HEK293 (cell line): ENCODE results near the gene QSER1.

ENCODE experiments used
- CTCF ChIA-PET: fragments of 350-600 bp; formaldehyde crosslinking; extraction: SDS; loops from one replicate; lab custom pipeline; 2021; ENCODE audit warnings: antibody characterized with exemption; lab: Yijun Ruan, JAX
- POLR2A ChIA-PET: fragments of 300-600 bp; formaldehyde crosslinking; extraction: SDS; loops from one replicate; lab custom pipeline; 2020; ENCODE audit warnings: antibody characterized with exemption, inconsistent platforms; lab: Yijun Ruan, JAX
- H3K27ac ChIP-seq: fragments of 200-500 bp; sonication (Bioruptor generic); 2 replicates; pipeline ENCODE4 v1.5.1; 2014; ENCODE audit warnings: low read depth, low read length, control low read depth, inconsistent platforms; ENCODE audit errors: extremely low read depth
- H3K36me3 ChIP-seq, 2 experiments: fragments of 200-500 bp in 1 of 2; sonication (Bioruptor generic) in 1 of 2; 1 replicate in 1 of 2; 2 replicates in 1 of 2; pipeline ENCODE4 v1.5.1; 2014 to 2017; ENCODE audit warnings: inconsistent platforms in 2 of 2, low read length in 2 of 2; ENCODE audit not compliant: control insufficient read depth in 2 of 2, insufficient read depth in 1 of 2
- H3K4me1 ChIP-seq: fragments of 200-500 bp; sonication (Bioruptor generic); 2 replicates; pipeline ENCODE4 v1.5.1; 2014; ENCODE audit warnings: mild to moderate bottlenecking, low read length, inconsistent platforms; ENCODE audit not compliant: control insufficient read depth, insufficient read depth
- H3K4me3 ChIP-seq: 2 replicates; pipeline ENCODE4 v1.5.1; 2011; ENCODE audit warnings: low read depth, mild to moderate bottlenecking, control low read depth, low read length, moderate library complexity
- H3K9me3 ChIP-seq: fragments of 200-500 bp; sonication (Bioruptor generic); 2 replicates; pipeline ENCODE4 v1.5.1; 2014; ENCODE audit warnings: low read depth, low read length, inconsistent platforms; ENCODE audit not compliant: control insufficient read depth, insufficient read depth
- CTCF ChIP-seq: fragments of 450-650 bp; formaldehyde crosslinking; IDR thresholded peaks from 2 replicates; pipeline ENCODE4 v1.5.1; 2016; ENCODE audit warnings: missing biosample characterization, missing genetic modification characterization
- ELK4 ChIP-seq: IDR thresholded peaks from 2 replicates; pipeline ENCODE4 v1.6.1; 2011; ENCODE audit warnings: mild to moderate bottlenecking, low read depth, low read length, borderline replicate concordance
- FEZF1 ChIP-seq: fragments of 450-650 bp; formaldehyde crosslinking; IDR thresholded peaks from 2 replicates; pipeline ENCODE4 v1.5.1; 2016; ENCODE audit warnings: missing biosample characterization, missing genetic modification characterization
- HOXD13 ChIP-seq: sonication (generic); formaldehyde crosslinking; IDR thresholded peaks from 2 replicates; pipeline ENCODE4 v1.8.0; 2022; ENCODE audit warnings: missing genetic modification reagents, borderline replicate concordance
- IKZF3 ChIP-seq: fragments of 450-650 bp; IDR thresholded peaks from 2 replicates; pipeline ENCODE4 v1.5.0; 2018; ENCODE audit warnings: missing biosample characterization, mild to moderate bottlenecking, missing genetic modification characterization, moderate library complexity
- KLF1 ChIP-seq: fragments of 450-650 bp; formaldehyde crosslinking; IDR thresholded peaks from 2 replicates; pipeline ENCODE4 v1.5.1; 2016; ENCODE audit warnings: missing biosample characterization, missing genetic modification characterization
- KLF10 ChIP-seq: fragments of 450-650 bp; IDR thresholded peaks from 2 replicates; pipeline ENCODE4 v1.5.1; 2018; ENCODE audit warnings: missing biosample characterization, mild to moderate bottlenecking, missing genetic modification characterization
- KLF7 ChIP-seq: fragments of 450-650 bp; formaldehyde crosslinking; IDR thresholded peaks from 2 replicates; pipeline ENCODE4 v1.5.1; 2016; ENCODE audit warnings: missing biosample characterization, missing genetic modification characterization, borderline replicate concordance
- OSR2 ChIP-seq: fragments of 450-650 bp; formaldehyde crosslinking; IDR thresholded peaks from 2 replicates; pipeline ENCODE4 v1.5.1; 2016; ENCODE audit warnings: missing biosample characterization, missing genetic modification characterization
- TRIM28 ChIP-seq: IDR thresholded peaks from 2 replicates; pipeline ENCODE4 v1.6.1; 2011; ENCODE audit warnings: low read length, control low read depth, borderline replicate concordance
- ZBTB10 ChIP-seq: fragments of 450-650 bp; formaldehyde crosslinking; IDR thresholded peaks from 2 replicates; pipeline ENCODE4 v1.5.1; 2016; ENCODE audit warnings: missing biosample characterization, missing genetic modification characterization
- ZBTB21 ChIP-seq: fragments of 450-650 bp; formaldehyde crosslinking; IDR thresholded peaks from 2 replicates; pipeline ENCODE4 v1.5.1; 2017; ENCODE audit warnings: missing biosample characterization, missing genetic modification characterization
- ZFP3 ChIP-seq: fragments of 450-650 bp; formaldehyde crosslinking; IDR thresholded peaks from 2 replicates; pipeline ENCODE4 v1.5.1; 2016; ENCODE audit warnings: low read depth, missing biosample characterization, missing genetic modification characterization
- ZIC2 ChIP-seq: fragments of 450-650 bp; formaldehyde crosslinking; IDR thresholded peaks from 2 replicates; pipeline ENCODE4 v1.5.1; 2016; ENCODE audit warnings: missing biosample characterization, missing genetic modification characterization
- ZNF121 ChIP-seq: fragments of 450-650 bp; formaldehyde crosslinking; IDR thresholded peaks from 2 replicates; pipeline ENCODE4 v1.5.1; 2016; ENCODE audit warnings: missing biosample characterization, missing genetic modification characterization
- ZNF148 ChIP-seq: fragments of 450-650 bp; formaldehyde crosslinking; IDR thresholded peaks from 2 replicates; pipeline ENCODE4 v1.5.0; 2017; ENCODE audit warnings: missing biosample characterization, missing genetic modification characterization, borderline replicate concordance
- ZNF211 ChIP-seq: fragments of 450-650 bp; formaldehyde crosslinking; IDR thresholded peaks from 2 replicates; pipeline ENCODE4 v1.5.1; 2016; ENCODE audit warnings: low read depth, missing biosample characterization, missing genetic modification characterization
- ZNF292 ChIP-seq: fragments of 450-650 bp; formaldehyde crosslinking; IDR thresholded peaks from 2 replicates; pipeline ENCODE4 v1.5.1; 2016; ENCODE audit warnings: low read depth, missing biosample characterization, missing genetic modification characterization, borderline replicate concordance
- ZNF366 ChIP-seq: fragments of 450-650 bp; formaldehyde crosslinking; conservative IDR thresholded peaks from 2 replicates; pipeline ENCODE4 v1.5.1; 2016; ENCODE audit warnings: missing biosample characterization, missing genetic modification characterization
- ZNF423 ChIP-seq: fragments of 450-650 bp; formaldehyde crosslinking; IDR thresholded peaks from 2 replicates; pipeline ENCODE4 v1.5.1; 2016; ENCODE audit warnings: missing biosample characterization, missing genetic modification characterization
- ZNF501 ChIP-seq: fragments of 450-650 bp; formaldehyde crosslinking; IDR thresholded peaks from 2 replicates; pipeline ENCODE4 v1.5.1; 2016; ENCODE audit warnings: missing biosample characterization, missing genetic modification characterization
- ZNF580 ChIP-seq: fragments of 450-650 bp; formaldehyde crosslinking; IDR thresholded peaks from 2 replicates; pipeline ENCODE4 v1.5.1; 2016; ENCODE audit warnings: missing biosample characterization, missing genetic modification characterization
- ZNF670 ChIP-seq: fragments of 450-650 bp; formaldehyde crosslinking; IDR thresholded peaks from 2 replicates; pipeline ENCODE4 v1.5.1; 2016; ENCODE audit warnings: missing biosample characterization, missing genetic modification characterization, low read depth
- ZNF692 ChIP-seq: fragments of 450-650 bp; formaldehyde crosslinking; IDR thresholded peaks from 2 replicates; pipeline ENCODE4 v1.5.1; 2016; ENCODE audit warnings: missing biosample characterization, missing genetic modification characterization
- ZNF701 ChIP-seq: fragments of 450-650 bp; formaldehyde crosslinking; IDR thresholded peaks from 2 replicates; pipeline ENCODE4 v1.5.1; 2016; ENCODE audit warnings: missing biosample characterization, missing genetic modification characterization
- ZSCAN4 ChIP-seq: fragments of 450-650 bp; formaldehyde crosslinking; IDR thresholded peaks from 2 replicates; pipeline ENCODE4 v1.5.1; 2017; ENCODE audit warnings: missing biosample characterization, missing genetic modification characterization

Gene QSER1

GRCh38 chr11:32893343-32894148 is 935 bp downstream of the QSER1 start:
- Histone ChIP-seq H3K36me3 (no peaks in the 10 kb centered on the region), H3K9me3 (no peaks in the 10 kb centered on the region), H3K4me1 (0 out of 2 replicates have a peak, but pooled peaks cover 2% of the 10 kb centered on the region), H3K4me3 (peak overlapping the region; percentile 88), H3K27ac (peak overlapping the region; percentile 92)
- CTCF ChIA-PET: interaction anchor here (1.0 to 1.5 kb wide), 3 partner anchors 11 to 135 kb away, joined by 3 to 4 read pairs (median 4); no protein-coding TSS in a partner anchor
- POLR2A ChIA-PET: interaction anchor here (0.5 to 1.6 kb wide), 9 partner anchors 7 to 264 kb away, joined by 3 to 7 read pairs (median 3); partner anchors contain the start of genes DEPDC7 and TCP11L1
- TF ChIP-seq ZNF692 (tag by site-specific recombination): 0 out of 2 replicates have a peak, but pooled peaks have one; percentile 32
- no peak for TF ChIP-seq TRIM28
- no peak for TF ChIP-seq KLF7 (tag by site-specific recombination)
- TF ChIP-seq ZNF580 (tag by site-specific recombination): no peak
- TF ChIP-seq ZFP3 (tag by site-specific recombination): no peak
- no peak for TF ChIP-seq ZNF366 (tag by site-specific recombination)
- no peak for TF ChIP-seq ZNF670
- no peak for TF ChIP-seq HOXD13
- no peak for TF ChIP-seq ZNF292
- no peak for TF ChIP-seq ZNF211 (tag by site-specific recombination)
- TF ChIP-seq ZNF148 (tag by site-specific recombination): no peak
- no peak for TF ChIP-seq KLF1 (tag by site-specific recombination)
- TF ChIP-seq ZNF121 (tag by site-specific recombination): no peak
- no peak for TF ChIP-seq KLF10 (tag by site-specific recombination)
- TF ChIP-seq FEZF1 (tag by site-specific recombination): no peak
- no peak for TF ChIP-seq ZSCAN4 (tag by site-specific recombination)
- TF ChIP-seq ZNF501: peak; percentile 38; the same call in 1 of the 2 replicates
- TF ChIP-seq ZNF701 (tag by site-specific recombination): no peak
- peak; percentile 78 for TF ChIP-seq ZBTB10 (tag by site-specific recombination)
- TF ChIP-seq OSR2 (tag by site-specific recombination): 0 out of 2 replicates have a peak, but pooled peaks have one; percentile 20
- 0 out of 2 replicates have a peak, but pooled peaks have one; percentile 39 for TF ChIP-seq ZIC2 (tag by site-specific recombination)
- TF ChIP-seq IKZF3: no peak
- TF ChIP-seq ELK4: no peak
- peak; percentile 41; the same call in 1 of the 2 replicates for TF ChIP-seq ZNF423 (tag by site-specific recombination)
- no peak for TF ChIP-seq ZBTB21
- TF ChIP-seq CTCF: peak; percentile 85
